Parathyroid adenoma (tissue), 2 donors: ENCODE measurements around the gene DBN1.

Experiments used
- H2AFZ ChIP-seq: fragments of 300-600 bp; sonication (generic); one replicate; pipeline ENCODE4 v1.7.0; 2017; ENCODE audit warnings: antibody characterized with exemption, mild to moderate bottlenecking
- H3K27ac ChIP-seq: fragments of 300-600 bp; sonication (generic); one replicate; pipeline ENCODE4 v1.7.0; 2017
- H3K27me3 ChIP-seq: fragments of 300-600 bp; sonication (generic); one replicate; pipeline ENCODE4 v1.7.0; 2017; ENCODE audit warnings: low read length; ENCODE audit not compliant: control insufficient read depth, insufficient read depth
- H3K36me3 ChIP-seq: fragments of 300-600 bp; sonication (generic); one replicate; pipeline ENCODE4 v1.7.0; 2017; ENCODE audit warnings: low read length; ENCODE audit not compliant: control insufficient read depth, insufficient read depth
- H3K4me1 ChIP-seq: fragments of 300-600 bp; sonication (generic); one replicate; pipeline ENCODE4 v1.7.0; 2017; ENCODE audit warnings: control low read depth
- H3K4me2 ChIP-seq: fragments of 300-600 bp; sonication (generic); one replicate; pipeline ENCODE4 v1.7.0; 2017; ENCODE audit warnings: low read length
- H3K4me3 ChIP-seq: fragments of 300-600 bp; sonication (generic); one replicate; pipeline ENCODE4 v1.7.0; 2017; ENCODE audit warnings: low read depth, low read length
- H3K79me2 ChIP-seq: fragments of 300-600 bp; sonication (generic); one replicate; pipeline ENCODE4 v1.7.0; 2017; ENCODE audit warnings: control low read depth
- H3K9ac ChIP-seq: fragments of 300-600 bp; sonication (generic); one replicate; pipeline ENCODE4 v1.7.0; 2017; ENCODE audit warnings: mild to moderate bottlenecking
- H3K9me3 ChIP-seq: fragments of 300-600 bp; sonication (generic); one replicate; pipeline ENCODE4 v1.7.0; 2017; ENCODE audit warnings: low read length; ENCODE audit not compliant: control insufficient read depth
- TF ChIP-seq, protein P1 (sequence below): fragments of 300-600 bp; sonication (generic); IDR thresholded peaks from one replicate; pipeline ENCODE4 v1.7.0; 2017; ENCODE audit warnings: antibody characterized with exemption, mild to moderate bottlenecking
- donor health status: primary hyperparathyroidism.

Gene DBN1

DNA sequence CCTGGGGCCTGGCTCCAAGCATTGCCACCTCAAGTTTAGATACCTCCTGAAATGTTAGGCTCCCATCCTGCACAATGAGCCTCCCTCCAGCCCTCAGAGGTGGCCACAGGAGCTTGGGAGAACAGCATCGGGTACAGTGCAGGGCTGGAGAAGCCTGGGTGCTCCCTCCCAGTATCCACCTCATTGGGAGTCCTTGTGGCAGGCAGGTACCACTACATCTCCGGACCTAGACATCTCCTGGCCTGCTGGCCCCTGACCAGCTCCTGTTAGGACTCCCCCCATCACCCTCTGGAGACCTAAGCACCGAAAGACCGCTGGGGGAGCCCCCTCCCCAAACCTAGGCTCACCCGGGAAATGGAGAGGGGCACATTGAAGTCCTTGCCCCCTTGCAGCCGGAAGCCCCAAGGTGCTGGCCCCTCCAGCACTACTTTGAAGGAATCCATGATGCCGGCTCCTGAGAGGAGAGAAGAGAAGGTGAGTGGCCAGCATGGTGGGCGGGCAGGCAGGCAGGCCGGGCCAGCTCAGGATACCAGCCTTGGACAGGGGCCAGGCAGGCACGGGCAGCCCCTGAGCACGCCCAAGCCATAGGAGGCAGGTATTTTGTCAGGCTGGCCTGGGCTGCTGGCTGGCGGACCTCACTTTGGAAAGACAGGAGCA, 22.8 kb upstream of the DBN1 start:
- TF ChIP-seq, protein P1, sequence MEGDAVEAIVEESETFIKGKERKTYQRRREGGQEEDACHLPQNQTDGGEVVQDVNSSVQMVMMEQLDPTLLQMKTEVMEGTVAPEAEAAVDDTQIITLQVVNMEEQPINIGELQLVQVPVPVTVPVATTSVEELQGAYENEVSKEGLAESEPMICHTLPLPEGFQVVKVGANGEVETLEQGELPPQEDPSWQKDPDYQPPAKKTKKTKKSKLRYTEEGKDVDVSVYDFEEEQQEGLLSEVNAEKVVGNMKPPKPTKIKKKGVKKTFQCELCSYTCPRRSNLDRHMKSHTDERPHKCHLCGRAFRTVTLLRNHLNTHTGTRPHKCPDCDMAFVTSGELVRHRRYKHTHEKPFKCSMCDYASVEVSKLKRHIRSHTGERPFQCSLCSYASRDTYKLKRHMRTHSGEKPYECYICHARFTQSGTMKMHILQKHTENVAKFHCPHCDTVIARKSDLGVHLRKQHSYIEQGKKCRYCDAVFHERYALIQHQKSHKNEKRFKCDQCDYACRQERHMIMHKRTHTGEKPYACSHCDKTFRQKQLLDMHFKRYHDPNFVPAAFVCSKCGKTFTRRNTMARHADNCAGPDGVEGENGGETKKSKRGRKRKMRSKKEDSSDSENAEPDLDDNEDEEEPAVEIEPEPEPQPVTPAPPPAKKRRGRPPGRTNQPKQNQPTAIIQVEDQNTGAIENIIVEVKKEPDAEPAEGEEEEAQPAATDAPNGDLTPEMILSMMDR = peak; percentile 43
- H3K36me3 ChIP-seq = no peaks in the 10 kb centered on the region
- no peaks in the 10 kb centered on the region for H3K27me3 ChIP-seq
- H3K4me1 ChIP-seq = peaks cover 27% of the 10 kb centered on the region
- H3K4me2 ChIP-seq = peak overlapping the region; percentile 75
- peak overlapping the region; percentile 29 for H3K9ac ChIP-seq
- H3K27ac ChIP-seq = peak overlapping the region; percentile 90
- H2AFZ ChIP-seq = peak overlapping the region; percentile 48
- H3K79me2 ChIP-seq = no peaks in the 10 kb centered on the region
- H3K4me3 ChIP-seq = peak overlapping the region; percentile 44
- H3K9me3 ChIP-seq = no peaks in the 10 kb centered on the region

DNA sequence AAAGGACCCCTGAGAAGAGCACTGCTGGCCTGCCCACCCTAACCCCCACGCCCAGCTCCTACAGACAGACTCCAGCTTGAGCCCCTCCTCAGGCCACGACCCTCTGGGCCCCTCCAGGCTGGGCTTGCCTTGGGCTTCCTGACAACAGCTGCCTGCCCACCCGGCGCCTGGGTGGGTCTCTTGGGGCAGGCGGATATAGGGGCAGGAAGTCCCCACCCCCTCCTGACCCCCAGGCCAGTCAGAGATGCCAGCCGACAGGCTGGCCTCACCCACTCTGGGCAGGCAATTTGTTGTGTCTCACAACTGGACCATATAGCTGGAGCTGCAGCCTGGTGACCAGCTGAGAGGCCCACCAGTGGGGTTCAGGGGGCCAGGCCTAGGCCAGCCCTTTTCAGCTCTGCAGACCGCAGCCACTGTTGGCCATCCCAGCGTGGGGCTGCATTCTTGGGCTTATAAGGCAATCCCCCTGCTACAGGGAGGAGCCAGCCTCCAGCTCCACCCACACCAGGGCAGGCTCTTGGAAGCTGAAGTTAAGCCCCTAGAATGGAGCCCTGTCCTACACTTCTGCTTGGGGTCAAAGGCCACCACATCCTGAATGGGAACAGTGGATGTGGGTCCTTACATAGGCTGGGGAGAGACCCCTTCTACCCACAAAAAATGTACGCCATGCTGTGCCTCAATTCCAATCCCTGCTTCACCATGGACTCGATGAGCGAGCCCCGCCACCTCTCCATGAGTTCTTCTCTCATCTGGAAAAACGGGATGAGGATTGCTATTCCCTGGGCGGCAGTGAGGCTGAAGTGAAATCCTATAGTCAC, 22.0 kb upstream of the DBN1 start:
- peak overlapping the region; percentile 90 for H3K27ac ChIP-seq
- H3K9ac ChIP-seq = no peak overlapping the region
- no peak overlapping the region for H2AFZ ChIP-seq
- peaks cover 20% of the 10 kb centered on the region for H3K4me1 ChIP-seq
- no peak overlapping the region for H3K4me3 ChIP-seq
- no peak overlapping the region for H3K4me2 ChIP-seq
- no peaks in the 10 kb centered on the region for H3K27me3 ChIP-seq
- H3K36me3 ChIP-seq = no peaks in the 10 kb centered on the region
- TF ChIP-seq, protein P1 = no peak
- no peaks in the 10 kb centered on the region for H3K79me2 ChIP-seq
- no peaks in the 10 kb centered on the region for H3K9me3 ChIP-seq

DNA sequence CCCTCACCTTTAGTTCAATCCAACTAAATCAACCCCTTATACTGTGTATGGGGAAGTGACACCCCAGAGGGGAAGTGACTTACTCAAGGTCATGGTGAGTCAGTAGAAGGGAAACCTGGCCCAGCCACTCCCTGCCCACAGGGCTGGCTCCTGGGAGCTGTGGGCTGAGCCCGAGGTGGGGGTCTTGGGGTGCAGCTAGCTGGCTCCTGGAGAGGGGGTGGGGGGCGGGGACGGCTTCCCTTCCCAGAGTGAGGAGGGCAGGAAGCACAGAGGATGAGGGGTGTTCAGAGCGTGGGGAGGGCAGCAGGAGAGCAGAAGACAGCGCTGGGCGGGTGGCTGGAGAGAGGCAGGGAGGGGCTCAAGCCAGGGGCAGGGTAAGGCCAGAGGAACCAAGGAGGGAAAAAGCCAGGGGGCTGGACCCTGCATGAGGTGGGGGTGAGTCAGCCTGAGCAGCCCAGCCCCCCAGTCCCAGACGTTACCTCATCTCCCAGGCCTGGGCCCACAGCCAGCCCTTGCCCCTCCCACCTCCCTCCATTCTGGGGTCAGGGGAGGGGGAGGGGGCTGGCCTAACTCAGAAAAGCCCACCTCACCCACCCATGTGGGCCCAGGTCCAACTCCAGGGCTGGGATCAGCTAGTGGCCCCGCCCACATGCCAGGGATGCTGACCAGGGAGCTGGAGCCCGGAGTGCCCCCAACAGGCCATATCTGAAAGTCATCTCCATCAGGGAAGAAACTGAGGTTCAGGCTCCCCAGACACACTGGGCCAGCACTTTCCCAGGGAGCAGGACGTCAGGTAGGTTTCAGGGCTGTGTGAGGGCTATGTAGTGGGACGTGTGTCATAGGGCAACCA, 21.1 kb upstream of the DBN1 start:
- H3K27me3 ChIP-seq = no peaks in the 10 kb centered on the region
- TF ChIP-seq, protein P1 = peak; percentile 12
- H3K79me2 ChIP-seq = no peaks in the 10 kb centered on the region
- no peak overlapping the region for H3K9ac ChIP-seq
- no peak overlapping the region for H3K4me2 ChIP-seq
- H3K36me3 ChIP-seq = no peaks in the 10 kb centered on the region
- H2AFZ ChIP-seq = no peak overlapping the region
- H3K27ac ChIP-seq = peak overlapping the region; percentile 84
- peaks cover 20% of the 10 kb centered on the region for H3K4me1 ChIP-seq
- no peaks in the 10 kb centered on the region for H3K9me3 ChIP-seq
- H3K4me3 ChIP-seq = no peak overlapping the region

DNA sequence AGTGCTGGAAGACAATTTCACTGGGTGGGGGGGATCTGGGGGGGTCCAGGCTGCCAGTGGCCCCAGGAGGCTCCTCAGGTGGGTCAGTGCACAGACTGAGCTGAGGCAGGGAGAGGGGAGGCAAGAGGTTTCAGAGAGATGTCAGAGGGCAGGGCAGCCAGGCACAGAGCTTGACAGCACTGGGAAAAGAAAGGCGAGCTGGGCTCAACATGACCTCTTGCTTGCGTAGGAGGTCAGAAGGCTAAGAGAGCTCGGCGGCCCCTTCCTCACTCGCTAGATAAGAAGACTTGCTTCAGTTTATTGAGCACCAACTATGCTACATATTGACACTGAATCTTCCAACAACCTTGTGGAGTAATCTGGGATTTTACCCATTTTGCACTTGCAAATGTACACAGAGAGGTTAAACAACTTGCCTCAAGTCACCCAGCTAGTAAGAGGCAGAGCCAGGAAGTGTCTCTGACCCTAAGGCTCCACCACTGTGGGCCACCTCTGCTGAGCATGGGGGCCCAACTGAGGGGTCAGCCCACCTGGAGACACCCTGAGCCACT, 20.4 kb upstream of the DBN1 start:
- H3K9ac ChIP-seq = no peak overlapping the region
- H3K4me1 ChIP-seq = peaks cover 20% of the 10 kb centered on the region

More for the DNA sequence above, 20.4 kb upstream of the DBN1 start:
- Histone ChIP-seq H2AFZ (no peak overlapping the region), H3K27me3 (no peaks in the 10 kb centered on the region), H3K27ac (peak overlapping the region; percentile 84), H3K9me3 (no peaks in the 10 kb centered on the region), H3K4me3 (no peak overlapping the region), H3K36me3 (no peaks in the 10 kb centered on the region), H3K79me2 (no peaks in the 10 kb centered on the region), H3K4me2 (no peak overlapping the region)
- TF ChIP-seq, protein P1 = no peak
